Adipocyte (in vitro differentiated cells): ENCODE results near the gene CLC.
A peak's percentile ranks its signal among the peaks of the same experiment; 100 is the strongest.
"Not testable (repeated sequence)": the region's sequence is repeated elsewhere in the genome, so short reads cannot be mapped to it uniquely, and the experiment has no call there.

ENCODE experiments used
- DNase-seq: peaks from one replicate; pipeline ENCODE4 v3.0.0-alpha.2; 2015; ENCODE audit warnings: low read depth
- H3K27me3 ChIP-seq: replicated peaks from 2 replicates; pipeline ENCODE4 v1.7.0; 2013; ENCODE audit warnings: mild to moderate bottlenecking, low read length, moderate library complexity; ENCODE audit not compliant: control insufficient read depth, insufficient read depth
- H3K36me3 ChIP-seq: 2 replicates; pipeline ENCODE4 v1.7.0; 2013; ENCODE audit warnings: low read length, mild to moderate bottlenecking, moderate library complexity; ENCODE audit not compliant: control insufficient read depth, insufficient read depth, severe bottlenecking
- H3K4me1 ChIP-seq: 2 replicates; pipeline ENCODE4 v1.7.0; 2013; ENCODE audit warnings: mild to moderate bottlenecking, low read length, moderate library complexity; ENCODE audit not compliant: control insufficient read depth, insufficient read depth
- H3K4me3 ChIP-seq: 2 replicates; pipeline ENCODE4 v1.7.0; 2013; ENCODE audit warnings: mild to moderate bottlenecking, low read length, moderate library complexity
- H3K9ac ChIP-seq: 2 replicates; pipeline ENCODE4 v1.7.0; 2013; ENCODE audit warnings: mild to moderate bottlenecking, low read length, moderate library complexity
- H3K9me3 ChIP-seq: 2 replicates; pipeline ENCODE4 v1.7.0; 2013; ENCODE audit warnings: mild to moderate bottlenecking, low read length, moderate library complexity; ENCODE audit not compliant: control insufficient read depth

The CLC gene

DNA sequence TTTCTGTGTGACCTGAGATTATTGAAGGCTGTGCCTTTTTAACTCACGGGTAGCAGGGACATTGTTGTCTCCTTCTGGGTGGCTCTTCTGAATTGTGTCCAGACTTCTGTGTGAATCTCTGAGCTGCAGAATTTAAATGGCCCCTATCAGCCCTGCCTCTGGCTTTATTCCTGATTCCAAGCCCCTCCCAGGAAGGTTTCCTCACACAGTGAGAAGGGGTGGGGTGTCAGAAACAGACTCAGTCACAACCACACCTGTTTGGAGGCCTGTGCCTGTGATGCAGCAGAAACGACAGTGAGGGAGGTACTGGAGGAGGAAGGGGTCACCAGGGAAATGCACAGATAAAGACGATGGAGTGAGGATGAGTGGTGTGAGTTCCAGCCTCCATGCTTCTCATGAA lies at the start of gene CLC:
CLC (minus strand) TSS at position 139 of the 400 bp plus-strand sequence; CDS start at position 62, 77 bp downstream.
- H3K9ac ChIP-seq: no peak within 1 kb of the TSS
- no peaks in the 10 kb centered on the region for H3K36me3 ChIP-seq
- no peaks in the 10 kb centered on the region for H3K4me1 ChIP-seq
- H3K9me3 ChIP-seq: no peaks in the 10 kb centered on the region
- H3K4me3 ChIP-seq: no peak within 1 kb of the TSS
- peaks cover 11% of the 10 kb centered on the region for H3K27me3 ChIP-seq
- DNase-seq: no peak

DNA sequence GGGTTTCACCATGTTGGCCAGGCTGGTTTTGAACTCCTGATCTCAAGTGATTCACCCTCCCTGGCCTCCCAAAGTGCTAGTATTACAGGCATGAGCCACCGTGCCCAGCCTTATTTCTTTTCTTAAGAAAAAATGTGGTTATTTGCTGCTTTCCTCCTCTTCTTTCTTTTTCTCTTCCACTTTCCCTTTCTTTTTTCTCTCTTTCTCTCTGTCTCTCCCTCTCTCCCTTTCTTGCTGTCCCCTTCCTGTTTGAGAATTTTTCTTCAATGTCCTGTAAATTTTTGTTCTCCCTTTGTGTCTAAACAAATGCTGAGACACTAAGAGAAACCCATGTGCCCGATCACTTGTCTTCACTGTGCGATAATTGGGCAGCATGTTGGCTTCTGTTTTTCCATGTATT lies 43.1 kb upstream of the CLC start:
- H3K9me3 ChIP-seq: peaks cover 2% of the 10 kb centered on the region
- H3K36me3 ChIP-seq: no peaks in the 10 kb centered on the region
- peaks cover 19% of the 10 kb centered on the region for H3K27me3 ChIP-seq
- no peak for DNase-seq
- no peak overlapping the region for H3K9ac ChIP-seq
- H3K4me1 ChIP-seq: no peaks in the 10 kb centered on the region
- no peak overlapping the region for H3K4me3 ChIP-seq

DNA sequence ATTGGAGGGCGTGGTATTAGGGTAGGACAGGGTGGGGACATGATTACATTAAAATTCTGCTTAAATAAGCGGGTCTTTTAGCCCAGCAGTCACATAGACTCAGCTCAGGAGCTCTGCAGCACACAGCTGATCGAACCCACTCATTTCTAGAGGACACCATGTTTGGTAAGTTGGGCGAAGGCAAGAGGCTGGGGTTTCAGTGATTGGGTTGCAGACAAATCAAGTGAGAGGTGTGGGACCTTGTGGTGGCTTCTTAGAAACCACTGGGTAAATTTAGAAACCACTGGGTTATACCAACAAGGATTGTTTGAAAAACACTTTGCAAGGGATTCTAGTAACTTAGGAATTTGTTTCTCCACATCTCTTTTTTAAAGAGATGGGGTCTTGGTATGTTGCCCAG lies 40.9 kb upstream of the CLC start, which contains the start of gene LEUTX:
LEUTX (plus strand) TSS at position 92 of the 400 bp plus-strand sequence; CDS start at position 159, 67 bp downstream.
- no peak within 1 kb of the TSS for H3K9ac ChIP-seq
- no peak for DNase-seq
- H3K27me3 ChIP-seq: peaks cover 7% of the 10 kb centered on the region
- no peak within 1 kb of the TSS for H3K4me3 ChIP-seq
- H3K9me3 ChIP-seq: no peaks in the 10 kb centered on the region
- H3K4me1 ChIP-seq: no peaks in the 10 kb centered on the region
- H3K36me3 ChIP-seq: no peaks in the 10 kb centered on the region

DNA sequence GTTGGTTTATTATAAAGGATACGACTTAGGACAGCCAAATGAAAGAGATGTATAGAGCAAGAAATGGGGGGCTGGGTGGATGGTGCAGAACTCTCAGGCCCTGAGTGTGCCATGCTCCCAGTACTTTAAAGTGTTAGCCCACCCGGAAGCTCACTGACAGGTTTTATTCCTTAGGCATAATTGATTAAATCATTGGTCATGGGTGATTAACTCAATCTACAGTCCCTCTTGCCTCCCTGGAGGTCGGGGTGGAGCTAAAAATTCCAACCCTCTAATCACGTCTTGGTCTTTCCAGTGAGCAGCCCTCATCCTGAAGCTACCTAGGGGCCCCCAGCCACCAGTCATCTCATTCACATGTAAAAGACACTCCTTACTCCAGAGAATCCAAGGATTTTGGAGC lies 31.0 kb upstream of the CLC start:
- Histone ChIP-seq H3K4me3 (no peak overlapping the region), H3K27me3 (peaks cover 28% of the 10 kb centered on the region), H3K4me1 (no peaks in the 10 kb centered on the region), H3K36me3 (no peaks in the 10 kb centered on the region), H3K9me3 (no peaks in the 10 kb centered on the region), H3K9ac (no peak overlapping the region)
- DNase-seq: no peak

DNA sequence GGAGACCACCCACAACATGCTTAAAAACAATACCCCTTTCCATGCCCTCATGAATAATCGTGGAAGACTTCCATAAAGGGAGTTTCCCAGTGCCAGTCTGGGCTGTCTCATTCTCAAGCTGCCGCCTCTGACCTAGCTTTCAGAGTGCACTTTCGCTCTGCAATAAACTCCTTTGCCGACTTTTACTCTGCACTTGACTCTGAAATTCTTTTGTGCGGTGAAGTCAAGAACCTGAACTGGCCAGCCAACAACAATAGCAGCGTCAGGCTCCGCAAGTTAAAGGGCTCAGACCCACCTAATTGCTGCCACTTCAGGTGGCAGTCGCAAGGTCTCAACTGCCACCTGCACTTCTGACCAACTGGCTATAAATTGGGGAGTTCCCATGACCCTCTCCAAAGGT lies 30.5 kb upstream of the CLC start:
- no peaks in the 10 kb centered on the region for H3K4me1 ChIP-seq
- no peak overlapping the region for H3K9ac ChIP-seq
- no peak overlapping the region for H3K4me3 ChIP-seq
- H3K27me3 ChIP-seq: peaks cover 29% of the 10 kb centered on the region
- no peaks in the 10 kb centered on the region for H3K9me3 ChIP-seq
- DNase-seq: no peak
- H3K36me3 ChIP-seq: no peaks in the 10 kb centered on the region

DNA sequence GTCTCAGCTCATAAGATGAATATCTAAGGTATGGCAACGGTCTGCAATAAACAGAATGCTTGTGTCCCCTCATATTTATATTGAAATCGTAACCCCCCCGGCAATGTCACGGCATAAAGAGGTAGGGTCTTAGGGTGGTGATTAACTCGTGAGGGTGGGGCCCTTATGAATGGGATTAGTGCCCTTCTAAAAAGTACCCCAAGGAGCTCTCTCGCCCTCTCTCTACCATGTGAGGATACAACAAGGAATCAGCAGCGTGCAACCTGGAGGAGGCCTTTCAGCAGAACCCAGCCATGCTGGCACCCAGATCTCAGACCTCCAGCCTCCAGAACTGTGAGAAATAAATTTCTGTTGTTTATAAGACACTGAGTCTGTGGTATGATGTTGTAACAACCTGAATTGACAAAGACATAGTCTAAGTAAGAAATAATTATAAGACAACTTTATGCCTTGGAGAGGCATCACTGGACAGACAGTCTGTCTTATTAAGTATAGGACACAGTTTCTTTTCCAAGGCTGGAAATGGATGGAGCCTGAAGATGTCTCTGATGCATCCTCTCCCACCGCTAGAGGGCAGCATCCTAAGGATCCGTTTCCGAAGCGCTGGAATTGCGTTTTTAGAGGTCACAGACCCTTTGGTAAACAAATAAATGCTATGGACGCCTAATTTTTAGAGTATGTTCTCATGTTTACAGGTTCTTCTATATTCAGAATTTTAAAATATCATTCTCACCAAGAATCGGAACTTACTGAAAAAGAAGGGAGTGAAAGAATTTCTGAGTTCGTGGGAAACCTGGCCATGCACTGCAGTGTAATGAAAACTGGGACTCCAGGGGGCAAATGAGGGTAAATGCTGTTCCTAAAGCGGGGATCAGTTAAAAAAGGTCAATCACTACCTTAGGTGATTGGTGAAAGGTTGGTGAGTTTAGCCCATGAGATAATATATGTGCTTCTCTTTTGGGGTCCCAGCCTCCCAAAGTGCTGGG lies 27.6 kb upstream of the CLC start:
- Histone ChIP-seq H3K27me3 (peaks cover 21% of the 10 kb centered on the region), H3K9me3 (no peaks in the 10 kb centered on the region), H3K36me3 (no peaks in the 10 kb centered on the region), H3K9ac (no peak overlapping the region), H3K4me3 (no peak overlapping the region), H3K4me1 (no peaks in the 10 kb centered on the region)
- peak; percentile 72 for DNase-seq

DNA sequence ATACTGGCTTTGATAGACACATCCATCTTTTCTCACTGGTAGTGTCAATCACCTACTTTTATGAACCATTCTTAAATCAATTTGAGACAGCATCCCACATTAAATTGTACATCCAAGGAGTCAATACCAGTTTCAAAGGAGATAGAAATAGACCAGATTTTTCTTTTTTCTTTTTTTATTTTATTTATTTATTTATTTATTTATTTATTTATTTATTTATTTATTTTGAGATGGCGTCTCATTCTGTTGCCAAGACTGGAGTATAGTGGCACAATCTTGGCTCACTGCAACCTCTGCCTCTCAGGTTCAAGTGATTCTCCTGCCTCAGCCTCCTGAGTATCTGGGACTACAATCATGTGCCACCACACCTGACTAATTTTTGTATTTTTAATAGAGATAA lies 24.0 kb upstream of the CLC start:
- H3K4me3 ChIP-seq, H3K4me1 ChIP-seq, DNase-seq, H3K9me3 ChIP-seq, H3K36me3 ChIP-seq, H3K9ac ChIP-seq: not testable (repeated sequence)
- H3K27me3 ChIP-seq: peaks cover 29% of the 10 kb centered on the region

DNA sequence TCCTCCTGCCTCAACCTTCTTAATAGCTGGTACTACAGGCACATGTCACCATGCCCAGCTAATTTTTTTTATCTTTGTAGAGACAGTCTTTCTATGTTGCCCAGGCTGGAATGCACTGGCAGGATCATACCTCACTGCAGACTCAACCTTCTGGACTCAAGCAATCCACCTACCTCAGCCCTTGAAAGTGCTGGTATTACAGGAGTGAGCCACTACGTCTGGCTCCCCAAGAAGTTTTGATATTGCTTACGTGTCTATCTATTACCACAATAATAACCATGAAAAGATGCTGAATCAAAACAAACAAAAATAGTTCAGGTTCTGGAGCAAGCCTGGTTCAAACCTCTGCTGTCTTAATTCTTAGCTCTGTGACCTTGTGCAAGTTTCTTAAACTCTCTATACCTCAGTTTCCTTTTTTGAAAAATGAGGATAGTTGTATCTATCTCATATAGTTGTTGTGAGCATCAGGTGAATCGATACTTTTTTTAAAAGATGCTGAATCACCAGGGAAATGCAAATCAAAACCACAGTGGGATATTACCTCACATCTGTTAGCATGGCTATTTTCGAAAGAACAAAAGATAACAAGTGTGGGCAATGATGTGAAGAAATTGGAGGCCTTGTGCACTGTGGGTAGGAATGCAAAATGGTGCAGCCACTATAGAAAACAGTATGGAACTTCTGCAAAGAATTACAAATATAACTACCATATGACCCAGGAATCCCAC lies 21.8 kb upstream of the CLC start:
- Histone ChIP-seq H3K4me3 (no peak overlapping the region), H3K36me3 (no peaks in the 10 kb centered on the region), H3K9me3 (no peaks in the 10 kb centered on the region), H3K9ac (no peak overlapping the region), H3K4me1 (no peaks in the 10 kb centered on the region), H3K27me3 (peaks cover 43% of the 10 kb centered on the region)
- DNase-seq: no peak

DNA sequence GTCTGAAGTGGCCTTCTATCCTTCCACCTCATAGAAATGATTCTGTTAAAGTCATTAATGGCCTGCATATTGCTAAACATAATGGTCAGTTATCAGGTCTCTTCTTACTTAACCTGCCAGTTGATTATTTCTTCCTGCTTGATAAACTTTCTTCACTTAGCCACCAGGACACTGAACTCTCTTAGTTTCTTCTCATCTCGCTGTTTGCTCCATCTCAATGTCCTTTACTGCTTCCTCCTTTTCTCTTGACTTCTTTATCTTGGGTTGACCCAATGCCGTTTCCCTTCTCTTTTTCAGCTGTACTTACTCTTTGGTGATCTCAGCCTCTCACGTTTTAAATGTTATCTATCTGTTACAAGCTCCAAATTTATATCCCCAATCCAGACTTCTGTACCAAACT lies 17.1 kb upstream of the CLC start:
- no peak overlapping the region for H3K9ac ChIP-seq
- no peak for DNase-seq
- H3K4me3 ChIP-seq: no peak overlapping the region
- H3K4me1 ChIP-seq: no peaks in the 10 kb centered on the region
- no peaks in the 10 kb centered on the region for H3K9me3 ChIP-seq
- H3K27me3 ChIP-seq: peaks cover 40% of the 10 kb centered on the region
- no peaks in the 10 kb centered on the region for H3K36me3 ChIP-seq

DNA sequence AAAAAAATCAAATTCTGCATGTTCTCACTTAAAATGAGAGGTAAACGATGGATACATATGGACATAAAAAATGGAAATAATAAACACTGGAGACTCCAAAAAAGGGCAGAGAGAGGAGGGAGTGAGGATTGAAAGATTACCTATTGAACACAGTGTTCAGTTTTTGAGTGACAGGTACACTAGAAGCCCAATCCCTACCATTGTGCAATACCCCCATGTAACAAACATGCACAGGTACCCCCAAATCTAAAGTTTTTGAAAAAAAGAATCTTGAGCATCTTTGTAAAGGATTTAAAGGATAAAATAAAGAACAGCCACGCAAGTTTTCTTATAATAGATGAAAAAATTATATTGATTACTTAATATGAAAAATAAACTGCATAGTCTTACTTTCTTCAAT lies 16.7 kb upstream of the CLC start:
- Histone ChIP-seq H3K4me3 (no peak overlapping the region), H3K4me1 (no peaks in the 10 kb centered on the region), H3K9ac (no peak overlapping the region), H3K9me3 (no peaks in the 10 kb centered on the region), H3K27me3 (peaks cover 36% of the 10 kb centered on the region), H3K36me3 (no peaks in the 10 kb centered on the region)
- DNase-seq: no peak

DNA sequence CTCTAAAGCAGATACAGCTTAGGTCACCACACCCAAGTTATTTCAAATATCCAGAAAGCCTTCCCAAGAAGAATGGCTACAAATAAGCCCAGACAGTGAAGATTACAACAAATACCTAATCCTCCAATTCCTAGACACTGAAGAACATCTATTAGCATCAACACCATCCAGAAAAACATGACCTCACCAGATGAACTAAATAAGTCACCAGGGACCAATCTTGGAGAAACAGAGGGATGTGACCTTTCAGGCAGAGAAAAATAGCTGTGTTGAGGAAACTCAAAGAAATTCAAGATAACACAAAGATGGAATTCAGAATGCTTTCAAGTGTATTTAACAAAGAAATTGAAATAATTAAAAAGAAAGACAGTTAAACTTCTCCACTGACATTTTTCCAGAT lies 15.0 kb upstream of the CLC start:
- H3K36me3 ChIP-seq: no peaks in the 10 kb centered on the region
- H3K9ac ChIP-seq: no peak overlapping the region

More for the DNA sequence above, 15.0 kb upstream of the CLC start:
- H3K4me3 ChIP-seq: no peak overlapping the region
- no peaks in the 10 kb centered on the region for H3K4me1 ChIP-seq
- DNase-seq: no peak
- H3K9me3 ChIP-seq: no peaks in the 10 kb centered on the region
- H3K27me3 ChIP-seq: peaks cover 34% of the 10 kb centered on the region
